ENCODE measurements around the gene ROBO1.
"Not testable (repeated sequence)": the region's sequence is repeated elsewhere in the genome, so short reads cannot be mapped to it uniquely, and the experiment has no call there.

The ROBO1 gene

DNA sequence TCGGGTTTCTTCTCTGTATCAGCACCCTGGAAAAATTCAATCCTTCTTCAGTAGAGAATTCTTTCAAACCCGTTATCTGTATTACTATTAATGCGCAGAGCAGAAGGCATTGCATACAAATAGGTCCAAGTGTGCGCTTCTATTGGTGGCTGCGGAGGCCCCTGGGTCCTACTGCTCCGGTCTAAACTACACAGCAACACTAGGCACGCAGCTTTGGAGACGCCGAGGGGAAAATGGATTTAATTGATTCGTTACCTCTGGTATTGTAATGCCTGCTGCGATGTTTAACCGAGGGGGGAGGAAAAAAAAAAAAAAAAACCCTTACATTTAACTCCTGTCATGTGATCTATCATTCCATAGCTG, at the start of gene ROBO1:
TSS of gene ROBO1 (minus strand) at position 94 of the 363 bp plus-strand sequence.
- DNase-seq = no peak

DNA sequence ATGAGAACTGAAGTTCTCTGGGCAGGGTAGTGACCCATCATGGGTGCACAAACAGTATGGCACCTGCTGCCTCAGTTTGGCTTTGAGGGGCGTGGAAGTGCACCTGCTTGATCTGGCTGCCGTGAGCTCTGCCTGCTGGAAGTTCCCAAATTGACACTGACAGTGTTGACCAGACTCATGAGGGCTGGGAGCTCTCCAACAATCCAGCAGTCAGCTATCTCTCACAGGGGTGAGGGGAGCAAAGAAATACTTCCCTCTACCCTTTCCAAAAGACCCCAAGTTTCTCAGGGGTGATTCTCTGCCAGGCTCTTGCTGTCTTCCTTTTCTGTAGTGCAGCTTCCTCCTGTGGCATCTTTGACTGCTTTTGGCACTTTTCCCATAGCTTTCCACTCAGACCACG, 49.4 kb upstream of the ROBO1 start:
- DNase-seq = no peak

DNA sequence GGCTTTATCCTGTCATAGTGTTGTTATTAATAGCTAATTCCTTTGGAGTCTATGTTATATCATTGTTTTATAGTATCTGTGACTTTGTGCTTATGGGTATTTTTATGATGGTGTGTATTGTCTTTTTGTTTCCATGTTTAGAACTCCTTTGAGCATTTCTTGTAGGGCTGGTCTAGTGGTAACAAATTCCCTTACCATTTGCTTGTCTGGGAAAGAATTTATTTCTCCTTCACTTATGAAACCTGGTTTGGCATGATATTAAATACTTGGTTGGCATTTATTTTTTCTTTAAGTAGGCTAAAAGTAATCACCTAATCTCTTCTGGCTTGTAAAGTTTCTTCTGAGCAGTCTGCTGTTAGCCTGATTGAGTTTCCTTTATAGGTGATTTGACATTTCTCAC, 47.7 kb upstream of the ROBO1 start:
- DNase-seq = no peak

DNA sequence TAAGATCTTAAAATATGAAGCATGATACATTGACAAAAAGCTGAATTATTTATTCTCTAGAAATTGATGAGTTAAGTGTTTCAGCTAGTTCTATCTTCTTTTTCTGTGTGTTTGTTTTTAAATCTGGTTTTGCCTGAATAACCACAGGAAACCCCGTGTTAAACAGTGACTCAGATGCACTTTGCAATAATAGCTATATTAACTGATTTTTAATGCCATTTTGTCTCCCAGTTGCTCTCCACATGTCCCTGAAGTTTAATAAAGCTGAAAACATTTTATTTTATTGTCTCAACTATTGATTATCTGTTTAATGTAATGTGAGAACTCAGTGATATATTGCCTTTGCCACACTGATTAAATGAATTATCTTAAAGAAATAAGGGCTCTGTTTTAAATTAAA, 42.8 kb upstream of the ROBO1 start:
- DNase-seq = no peak

DNA sequence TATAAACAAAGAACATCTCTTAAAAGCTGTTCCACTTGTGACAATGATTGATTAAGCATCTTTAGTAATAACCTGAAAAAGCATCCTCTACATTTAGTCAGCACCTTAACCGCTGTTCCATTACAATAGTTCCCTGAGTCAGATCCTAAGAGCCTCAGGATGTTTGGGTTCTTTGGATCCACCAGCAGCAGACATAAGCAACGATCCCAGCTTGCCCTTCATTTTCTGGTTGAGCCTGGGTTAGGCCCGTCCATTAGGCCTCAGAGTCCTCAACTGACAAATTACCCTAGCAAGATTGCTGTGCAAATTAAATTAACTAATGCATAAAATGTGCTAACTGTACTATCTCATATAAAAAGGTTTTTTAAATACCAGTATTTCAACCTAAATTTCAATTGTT, 42.3 kb upstream of the ROBO1 start:
- DNase-seq = no peak

DNA sequence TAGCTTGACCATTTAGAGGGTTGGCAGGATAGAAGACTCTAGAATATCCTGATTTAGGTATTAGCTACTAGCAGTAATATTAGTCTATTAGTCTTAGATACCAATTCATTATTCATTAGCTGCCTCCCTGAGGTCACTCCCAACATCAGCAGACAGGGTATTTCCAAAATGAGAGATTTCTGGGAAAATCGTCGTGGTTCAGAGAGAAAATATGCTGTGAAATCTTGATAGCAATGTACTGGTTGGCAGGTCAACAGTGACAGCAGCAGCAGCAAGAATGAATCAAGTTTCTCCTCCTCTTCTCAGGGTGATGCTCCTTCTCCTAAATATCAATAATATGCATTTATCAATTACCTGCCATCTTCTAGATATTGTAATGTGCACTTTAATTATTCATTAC, 41.3 kb upstream of the ROBO1 start:
- DNase-seq = no peak

DNA sequence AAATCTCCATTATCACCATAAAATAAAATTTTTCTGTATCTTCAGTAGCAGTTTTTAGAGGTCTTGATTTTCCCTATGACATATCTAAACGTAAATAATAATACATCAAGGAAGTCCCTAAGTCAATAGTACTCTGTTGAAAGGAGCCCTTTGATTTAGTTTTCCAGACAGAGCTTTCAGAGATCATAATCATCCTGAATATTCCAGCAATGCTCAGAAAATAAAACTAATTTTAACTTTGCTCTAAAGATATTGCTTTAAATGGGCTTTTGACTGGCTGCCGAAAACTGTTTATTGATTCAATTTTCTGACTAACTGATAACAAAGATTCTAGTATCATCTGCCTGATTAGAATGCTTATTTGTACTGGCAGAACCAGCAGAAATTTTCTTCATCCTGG, 40.7 kb upstream of the ROBO1 start:
- no peak for DNase-seq

DNA sequence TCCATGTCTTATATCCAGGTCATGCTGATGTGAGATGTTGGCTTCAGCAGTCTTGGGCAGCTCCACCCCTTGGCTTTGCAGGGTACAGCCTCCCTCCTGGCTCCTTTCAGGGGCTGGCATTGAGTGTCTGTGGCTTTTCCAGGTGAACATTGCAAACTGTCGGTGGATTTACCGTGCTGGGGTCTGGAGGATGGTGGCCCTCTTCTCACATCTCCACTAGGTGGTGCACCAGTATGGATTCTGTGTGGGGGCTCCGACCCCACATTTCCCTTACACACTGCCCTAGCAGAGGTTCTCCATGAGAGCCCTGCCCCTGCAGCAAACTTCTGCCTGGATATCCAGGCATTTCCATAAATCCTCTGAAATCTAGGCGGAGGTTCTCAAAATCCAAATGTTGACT, 22.4 kb upstream of the ROBO1 start:
- DNase-seq = not testable (repeated sequence)

DNA sequence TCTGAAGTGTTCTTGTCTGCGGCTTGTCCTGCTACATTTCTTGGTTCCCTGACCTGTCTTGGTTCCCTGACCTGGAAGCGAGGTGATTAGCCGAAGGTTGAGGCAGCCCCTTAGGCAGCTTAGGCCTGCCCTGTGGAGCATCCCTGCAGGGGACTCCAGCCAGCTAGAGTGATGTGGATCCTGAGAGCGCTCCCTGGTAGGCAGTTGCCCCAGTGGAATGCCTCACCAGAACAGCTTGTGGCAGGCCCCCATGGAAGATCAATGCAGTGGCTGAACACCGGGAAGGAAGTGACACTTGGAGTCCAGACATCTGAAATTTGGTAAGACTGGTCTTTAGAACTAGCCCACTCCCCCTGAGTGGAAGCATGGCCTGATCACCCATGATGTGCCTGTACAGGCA, 5.5 kb upstream of the ROBO1 start:
- no peak for DNase-seq

DNA sequence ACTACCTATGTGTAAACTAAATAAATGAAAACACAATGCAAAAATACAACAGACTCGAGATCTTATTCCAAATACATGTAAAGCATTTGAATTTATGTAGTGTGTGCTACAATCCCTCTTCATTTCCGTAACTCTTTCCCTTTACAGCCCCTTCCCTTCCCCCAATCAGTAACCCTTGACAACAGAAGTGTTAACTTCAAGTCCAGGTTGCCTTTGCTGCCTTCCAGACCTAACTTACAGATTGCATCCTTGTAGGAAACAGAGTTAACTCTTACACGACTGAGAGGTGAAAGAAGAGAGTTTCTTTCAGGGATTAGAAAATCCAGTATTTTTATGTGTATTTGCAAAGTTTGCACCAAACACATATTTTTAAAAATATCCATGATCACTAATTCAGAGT, 1.4 kb upstream of the ROBO1 start:
- DNase-seq = no peak

DNA sequence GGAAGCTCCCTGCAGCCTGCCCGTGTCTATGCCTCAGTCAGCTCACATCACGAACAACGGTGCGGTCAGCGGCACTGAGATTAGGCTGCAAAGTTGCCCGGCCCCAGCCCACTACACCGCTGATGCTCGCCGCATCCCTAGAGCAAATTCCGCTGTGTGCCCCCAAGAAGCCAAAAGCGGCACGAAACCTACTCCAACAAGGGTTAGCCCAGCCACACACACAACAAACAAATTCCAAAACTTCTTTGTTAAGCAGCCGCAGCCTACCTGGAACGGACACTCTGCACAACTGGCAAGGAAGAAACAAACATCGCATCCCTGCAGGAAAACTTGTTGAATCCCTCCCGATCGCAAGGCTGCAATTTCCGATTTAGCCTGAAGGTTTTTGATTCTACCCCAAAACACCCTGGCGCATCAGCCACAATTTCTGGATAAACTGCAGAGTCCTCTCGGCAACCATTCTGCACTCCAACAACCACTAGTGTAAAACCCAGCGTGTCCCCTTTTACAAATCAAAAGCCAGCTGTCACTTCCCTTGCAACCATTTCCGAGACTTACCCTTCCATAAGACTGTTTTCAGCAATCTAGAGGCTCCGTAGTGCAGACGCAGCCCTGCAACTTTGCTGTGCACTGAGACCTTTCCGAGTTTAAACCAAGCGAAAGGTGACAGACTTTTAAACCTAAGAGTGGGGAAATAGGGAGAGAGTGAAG, 449 bp downstream of the ROBO1 start:
- DNase-seq = no peak

DNA sequence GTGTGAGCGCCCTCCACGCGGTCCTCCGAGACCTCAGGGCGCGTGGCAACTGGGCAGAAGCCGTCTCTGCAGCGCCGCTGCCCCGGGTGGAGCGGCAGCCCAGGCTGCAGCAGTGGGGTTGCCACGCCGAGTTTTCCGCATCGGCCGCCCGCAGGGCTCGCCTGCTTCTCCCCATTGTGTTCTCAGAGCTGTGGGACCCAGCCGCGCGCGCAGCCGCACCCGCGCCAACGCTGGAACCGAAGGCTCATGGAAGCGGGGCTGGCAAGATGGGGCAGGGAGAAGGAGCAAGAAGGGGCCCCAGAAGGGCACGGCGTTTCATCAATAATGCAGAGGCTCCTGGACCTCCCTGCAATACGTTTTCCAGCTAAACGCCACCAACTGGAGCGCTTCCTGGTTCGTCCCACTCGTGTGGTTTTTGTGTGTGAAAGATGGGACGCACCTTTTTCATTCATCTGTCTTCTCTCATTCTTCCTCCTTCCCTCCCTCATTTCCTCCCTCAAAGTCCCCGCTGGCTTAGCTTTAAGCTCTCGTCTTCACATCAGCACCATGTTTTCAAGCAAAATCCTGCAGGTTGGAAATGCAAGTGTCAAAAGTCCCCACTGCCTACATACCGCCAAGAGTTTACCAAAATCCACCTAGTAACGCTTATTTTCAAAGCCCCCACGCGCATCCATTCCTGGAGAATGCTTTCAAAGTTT, 1.2 kb downstream of the ROBO1 start:
- DNase-seq = no peak

DNA sequence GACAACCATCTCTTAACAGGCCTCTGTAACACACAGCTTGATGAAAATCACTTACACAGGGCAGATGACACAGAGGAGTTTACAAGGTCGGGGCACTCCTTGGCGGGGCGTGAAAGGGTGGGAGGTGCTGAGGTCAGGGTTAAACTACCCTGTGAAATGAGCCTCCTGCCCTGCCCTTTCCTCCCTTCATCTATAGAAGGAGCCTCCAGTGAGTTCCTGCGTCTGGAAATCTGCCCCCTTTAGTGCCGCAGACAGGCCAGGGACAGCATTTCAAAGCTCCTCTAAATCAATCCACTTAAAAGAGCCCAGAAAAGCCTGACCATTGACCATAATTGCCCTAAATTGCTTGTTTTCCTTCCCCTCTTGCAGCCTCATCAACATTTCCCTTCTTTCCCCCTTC, 1.9 kb downstream of the ROBO1 start:
- DNase-seq = no peak

DNA sequence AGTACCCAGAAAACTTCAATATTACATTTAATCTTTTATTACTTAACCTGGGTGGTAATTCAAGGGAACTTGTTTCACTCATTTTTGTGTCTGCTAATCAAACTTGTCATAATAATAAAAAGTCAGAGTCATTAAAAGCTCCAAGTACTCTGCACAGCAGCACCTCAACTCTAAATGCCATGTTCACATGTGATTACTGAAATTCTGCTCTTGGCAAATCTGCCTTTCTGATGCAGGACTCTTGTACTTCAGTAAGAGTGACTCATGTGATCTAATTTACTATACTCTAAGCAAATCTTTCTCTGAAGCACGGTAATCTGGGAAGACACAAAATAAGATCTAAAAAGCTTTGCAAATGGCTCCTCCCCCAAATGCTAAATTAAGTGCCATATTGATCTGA, 6.4 kb downstream of the ROBO1 start:
- DNase-seq = no peak

DNA sequence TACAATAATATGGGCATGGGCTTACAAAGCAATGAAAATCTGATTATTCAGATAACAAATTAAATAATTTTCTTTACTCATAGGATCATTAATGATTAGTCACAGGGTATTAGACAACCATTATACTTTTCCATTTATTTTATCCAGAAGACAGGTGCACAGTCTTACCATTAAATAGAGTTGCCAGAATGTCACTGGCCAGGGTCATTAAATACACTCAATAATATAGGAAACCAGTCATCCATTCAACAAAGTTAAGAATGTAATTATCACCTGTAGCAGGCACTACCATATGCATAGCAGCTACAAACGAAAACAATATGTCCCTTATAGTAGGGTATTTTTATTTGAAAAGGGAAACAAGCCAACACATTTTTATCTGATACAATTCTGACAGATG, 16.1 kb downstream of the ROBO1 start:
- DNase-seq = no peak

DNA sequence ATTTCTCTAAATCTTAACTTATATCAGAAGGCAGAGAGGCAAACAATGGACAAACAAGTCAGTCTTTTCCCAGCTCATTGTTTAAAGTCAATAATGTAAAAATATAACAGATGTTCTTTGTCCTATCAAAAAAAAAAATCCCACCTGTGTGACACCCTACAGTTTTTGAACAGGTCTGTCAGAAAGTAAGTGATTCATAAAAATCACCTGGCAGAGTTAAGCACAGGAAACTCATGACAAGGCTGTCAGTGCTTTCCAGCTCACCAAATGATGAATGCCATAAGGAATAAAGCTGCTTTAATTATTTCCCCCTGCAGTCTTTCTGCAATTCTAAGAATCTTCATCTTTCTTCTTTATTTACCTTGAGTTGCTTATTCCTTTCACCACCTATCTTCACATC, 30.3 kb downstream of the ROBO1 start:
- no peak for DNase-seq

DNA sequence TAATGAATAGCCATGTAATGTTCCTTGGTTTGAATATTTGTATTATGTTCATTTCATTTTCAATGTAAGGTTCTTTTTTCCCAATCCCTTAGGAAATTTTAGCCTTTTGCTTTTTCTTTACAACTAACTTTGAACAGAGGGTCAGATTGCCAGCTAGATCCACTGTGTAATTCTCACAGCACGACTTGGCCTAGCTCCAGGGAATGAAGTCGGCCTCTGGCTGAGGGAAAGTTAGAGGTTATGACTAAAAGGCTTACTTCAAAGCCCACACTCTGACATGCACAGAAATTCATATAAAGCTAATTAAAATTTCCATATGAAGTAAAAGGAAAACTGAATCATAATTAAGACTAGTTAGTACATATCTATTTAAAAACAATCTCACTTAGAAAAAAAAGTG, 38.7 kb downstream of the ROBO1 start:
- DNase-seq = no peak

DNA sequence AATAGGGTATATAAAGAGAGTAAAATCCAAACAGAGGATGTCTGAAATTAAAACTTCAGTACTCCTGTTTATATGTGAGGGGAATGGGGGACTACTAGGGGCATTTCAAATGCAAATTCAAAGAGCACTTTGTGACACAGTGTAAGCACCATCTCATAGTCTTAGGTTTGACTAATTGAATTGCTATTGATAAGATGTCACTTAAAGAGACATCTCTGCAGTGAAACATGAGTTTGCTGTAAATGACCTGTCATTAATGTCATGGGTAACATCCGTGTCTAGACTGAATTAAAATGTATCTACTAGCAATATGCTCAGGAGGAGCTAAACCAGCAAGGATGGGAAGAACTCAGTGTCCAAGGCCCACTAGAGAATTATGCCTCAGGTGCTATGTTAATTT, 41.0 kb downstream of the ROBO1 start:
- no peak for DNase-seq

DNA sequence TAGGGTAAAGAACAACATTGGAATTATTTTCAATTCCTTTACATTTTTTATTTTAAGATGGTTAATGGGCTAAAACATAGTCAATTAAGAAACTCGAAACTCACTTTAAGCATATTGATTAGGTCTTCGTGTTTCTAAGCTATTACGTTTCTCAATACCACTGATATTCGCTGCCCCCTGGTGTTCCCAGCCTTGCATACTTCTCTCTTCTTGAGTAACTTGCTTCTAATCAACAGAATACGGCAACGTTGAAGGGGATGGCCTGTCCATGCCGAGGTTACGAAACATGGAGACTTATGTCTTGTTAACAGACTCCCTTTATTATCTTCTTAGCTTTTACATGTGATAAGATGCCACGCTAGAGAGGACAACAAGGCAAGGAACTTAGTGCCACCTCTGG, 43.6 kb downstream of the ROBO1 start:
- no peak for DNase-seq

DNA sequence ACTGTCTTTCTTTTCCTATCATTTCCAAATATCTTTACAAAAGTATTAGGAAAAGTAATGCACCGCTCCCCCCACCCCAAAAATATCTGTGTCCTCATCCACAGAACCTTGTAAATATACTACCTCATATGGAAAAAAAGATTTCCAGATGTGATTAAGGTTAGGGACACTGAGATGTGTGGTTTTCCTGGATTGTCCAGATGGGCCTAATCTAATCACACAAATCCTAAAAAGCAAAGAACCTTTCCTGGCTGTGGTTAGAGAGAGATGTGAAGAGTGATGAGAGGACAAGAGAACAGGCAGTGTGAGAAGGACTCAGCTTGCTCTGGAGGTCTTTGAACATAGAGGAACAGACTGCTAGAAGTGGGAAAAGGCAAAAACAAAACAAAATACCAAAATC, 77.7 kb downstream of the ROBO1 start:
- no peak for DNase-seq

DNA sequence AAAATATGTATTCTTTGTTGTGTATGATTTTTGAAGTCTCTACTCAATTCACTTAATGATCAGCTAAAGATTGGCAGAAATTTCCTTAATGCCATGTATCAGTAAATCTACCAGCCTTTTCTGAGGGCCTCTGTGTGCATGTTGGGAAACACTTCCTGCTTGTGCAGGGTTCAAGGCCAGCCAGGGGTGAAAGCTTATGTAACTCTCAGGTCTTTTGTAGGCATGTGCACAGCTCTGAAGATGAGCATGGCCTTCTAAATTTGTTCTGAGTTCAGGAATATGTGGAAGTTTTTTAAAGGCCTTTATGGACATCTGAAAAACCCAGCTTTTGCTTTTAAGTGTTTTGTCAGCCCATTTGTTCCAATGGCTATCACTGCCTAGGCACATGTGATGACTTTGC, 82.7 kb downstream of the ROBO1 start:
- DNase-seq = no peak

DNA sequence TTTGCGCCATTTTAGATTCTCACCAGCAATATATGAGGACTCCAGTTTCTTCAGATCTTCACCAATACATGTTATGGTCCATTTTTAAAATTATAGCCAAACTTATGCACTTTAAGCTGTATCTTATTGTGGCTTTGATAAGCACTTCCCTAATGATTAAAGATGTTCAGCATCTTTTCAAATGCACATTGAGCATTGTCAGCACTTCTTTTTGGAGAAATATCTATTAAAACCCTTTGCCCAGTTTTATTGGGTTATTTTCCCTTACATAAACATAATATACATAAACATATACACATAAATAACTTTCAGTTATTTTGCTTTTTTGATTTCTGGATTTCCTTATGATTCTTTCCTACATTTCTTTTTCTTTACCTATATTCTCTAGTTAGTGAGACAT, 83.8 kb downstream of the ROBO1 start:
- no peak for DNase-seq

DNA sequence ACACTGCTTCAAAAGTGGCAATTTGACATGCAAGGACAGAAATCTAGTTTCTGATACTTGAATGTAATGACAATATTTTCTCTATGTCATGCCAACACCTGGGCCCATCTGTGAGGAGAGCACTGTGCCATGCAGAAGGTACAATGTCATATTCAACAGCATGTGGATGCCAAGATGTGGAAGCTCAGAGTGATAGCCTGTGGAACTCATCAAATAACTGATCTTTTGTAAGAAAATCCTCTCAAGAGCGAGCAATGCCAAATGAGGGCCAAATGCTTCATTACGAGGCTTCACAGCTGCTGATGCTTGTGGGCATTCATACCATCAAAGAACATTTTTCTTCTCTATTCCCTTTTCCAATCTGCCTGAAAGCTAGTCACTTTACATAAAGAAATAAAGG, 95.1 kb downstream of the ROBO1 start:
- no peak for DNase-seq

DNA sequence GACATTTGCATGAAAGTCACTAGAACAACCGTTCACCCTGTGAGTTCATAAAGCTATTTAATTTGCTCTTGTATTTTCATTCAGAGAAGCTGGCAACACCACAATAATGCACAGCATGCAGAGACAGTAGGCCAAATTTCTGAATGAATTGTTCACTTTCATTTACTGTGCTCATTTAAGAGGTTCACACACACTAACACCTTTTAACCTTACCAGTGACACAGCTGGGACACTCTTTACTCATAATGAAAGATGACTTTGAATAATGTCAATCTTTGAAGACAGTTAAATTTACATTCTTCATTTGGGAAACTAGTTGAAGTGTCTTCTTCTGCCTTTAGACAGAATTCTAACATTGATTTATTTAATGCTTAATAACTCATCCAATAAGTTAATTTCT, 95.7 kb downstream of the ROBO1 start:
- DNase-seq = no peak

DNA sequence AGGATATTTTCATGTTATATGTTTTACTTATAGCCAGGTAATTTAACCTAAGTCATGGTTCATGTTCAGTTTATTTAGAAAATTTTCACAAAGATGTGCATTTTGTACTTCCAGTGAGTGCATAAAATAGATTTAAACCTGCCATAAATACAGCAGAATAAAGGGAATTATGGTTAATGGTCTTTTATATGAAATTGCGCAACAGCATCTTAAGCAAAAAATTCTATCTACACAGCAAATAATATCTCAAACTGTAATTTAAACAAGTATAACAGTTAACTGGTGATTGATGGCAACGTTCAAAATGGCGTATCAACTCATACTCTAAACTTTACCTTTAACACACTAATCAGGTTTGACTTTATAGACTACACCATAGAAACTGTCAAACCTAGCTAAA, 97.6 kb downstream of the ROBO1 start:
- no peak for DNase-seq

Data from RPMI8226 (cell line).